GM21825 (cell line): Measurements from ENCODE around the gene LBH.

Experiments used
- ATAC-seq: cut with Tn5 transposase; IDR thresholded peaks from one replicate; pipeline ENCODE4 v1.9.1; 2021; ENCODE audit warnings: mild to moderate bottlenecking, moderate library complexity; ENCODE audit not compliant: unreplicated experiment

LBH gene

GRCh38 chr2:30300456-30301221 lies 69.3 kb downstream of the LBH start:
- ATAC-seq = no peak

GRCh38 chr2:30301551-30301950 lies 70.2 kb downstream of the LBH start:
- no peak for ATAC-seq

GRCh38 chr2:30302566-30302965 lies 71.2 kb downstream of the LBH start:
- ATAC-seq = no peak

- ATAC-seq = no peak
Measured at GRCh38 chr2:30303095-30303494, 71.8 kb downstream of the LBH start.

- no peak for ATAC-seq
Measured at GRCh38 chr2:30305235-30305634, 73.9 kb downstream of the LBH start.

GRCh38 chr2:30306522-30306921 lies 75.2 kb downstream of the LBH start:
- no peak for ATAC-seq

- no peak for ATAC-seq
Measured at GRCh38 chr2:30308280-30308679, 76.9 kb downstream of the LBH start.
